Neural progenitor cell (in vitro differentiated cells): Measurements from ENCODE around the gene EMC6.

ENCODE experiments used
- CTCF ChIP-seq: fragments of 200-600 bp; sonication (generic); IDR thresholded peaks from 2 replicates; pipeline ENCODE4 v1.5.1; 2017; ENCODE audit warnings: antibody characterized with exemption, mild to moderate bottlenecking
- EZH2 ChIP-seq: fragments of 200-600 bp; sonication (generic); IDR thresholded peaks from 2 replicates; pipeline ENCODE4 v1.6.1; 2017; ENCODE audit warnings: antibody characterized with exemption, mild to moderate bottlenecking, moderate library complexity
- EZH2phosphoT487 ChIP-seq: fragments of 200-600 bp; sonication (generic); IDR thresholded peaks from 2 replicates; pipeline ENCODE4 v1.6.1; 2017; ENCODE audit warnings: antibody characterized with exemption

- TF ChIP-seq CTCF (no peak), EZH2phosphoT487 (no peak), EZH2 (no peak)
These were observed 25.2 kb downstream of the EMC6 start for GRCh38 chr17:3693829-3694231.
